ENCODE data around the gene PLCL2.
A peak's percentile ranks its signal among the peaks of the same experiment; 100 is the strongest.
"Not testable (repeated sequence)": the region's sequence is repeated elsewhere in the genome, so short reads cannot be mapped to it uniquely, and the experiment has no call there.

PLCL2 gene

DNA sequence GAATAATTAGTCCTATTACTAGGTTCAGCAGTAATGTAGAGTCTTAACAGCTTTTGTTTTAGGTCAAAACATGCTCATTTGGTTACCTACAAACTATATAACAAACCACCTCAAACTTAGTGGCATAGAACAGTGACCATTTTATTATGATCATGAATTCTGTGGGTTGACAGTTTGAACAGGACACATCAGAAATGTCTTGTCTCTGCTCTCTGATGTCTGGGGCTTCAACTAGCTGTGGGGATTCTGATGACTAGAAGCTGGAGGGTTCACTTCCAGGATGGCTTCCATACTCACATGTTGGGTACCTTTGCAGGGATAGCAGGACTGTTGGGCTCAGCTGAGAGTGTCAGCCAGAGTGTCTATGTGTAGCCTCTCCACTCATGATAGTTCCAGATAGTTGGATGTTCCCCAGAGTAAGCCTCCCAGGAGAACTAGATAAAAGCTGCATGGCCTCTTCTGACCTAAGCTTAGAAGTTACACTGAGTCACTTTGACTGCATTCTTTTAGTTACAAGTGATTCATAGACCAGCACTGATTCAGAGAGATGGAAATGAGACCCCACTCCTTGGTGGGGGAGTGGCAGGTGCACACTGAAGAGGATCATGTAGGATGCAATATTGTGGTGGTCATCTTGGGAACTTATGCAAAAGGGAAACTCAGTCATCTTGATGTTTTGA, 32.6 kb downstream of the PLCL2 start:
- no peak for DNase-seq (ENCODE audit: low spot score)

DNA sequence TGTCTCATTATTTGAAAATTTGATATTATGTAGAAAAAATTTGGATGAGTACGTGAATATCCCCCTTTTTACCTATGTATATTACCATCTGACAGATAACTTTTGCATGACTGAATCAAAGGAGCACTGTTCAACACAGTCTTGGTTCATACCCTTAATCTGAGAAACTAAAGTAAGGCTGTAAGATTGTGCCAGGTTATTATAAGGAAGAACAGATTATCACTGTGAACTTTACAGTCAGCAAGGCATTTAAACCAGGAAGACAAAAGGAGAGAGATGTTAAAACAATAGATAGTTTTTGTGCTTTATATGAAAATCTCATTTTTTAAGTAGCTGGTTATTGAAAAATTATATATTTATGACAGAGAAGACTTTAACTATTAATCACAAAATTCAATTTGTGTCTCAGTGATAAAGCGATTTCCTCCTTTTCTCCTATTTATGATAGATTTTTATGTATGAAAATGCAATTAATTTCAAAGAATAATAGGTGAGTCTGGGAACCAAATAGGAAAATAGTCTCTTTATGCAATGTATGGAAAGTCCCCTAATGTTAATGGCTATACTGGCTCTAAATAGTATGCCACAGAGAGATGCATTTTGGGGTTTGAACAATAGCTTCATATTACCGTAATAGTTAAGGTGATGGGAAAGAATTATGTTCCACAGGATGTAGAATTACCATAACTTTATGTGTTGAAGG, 33.4 kb downstream of the PLCL2 start:
- no peak for DNase-seq (ENCODE audit: low spot score)

DNA sequence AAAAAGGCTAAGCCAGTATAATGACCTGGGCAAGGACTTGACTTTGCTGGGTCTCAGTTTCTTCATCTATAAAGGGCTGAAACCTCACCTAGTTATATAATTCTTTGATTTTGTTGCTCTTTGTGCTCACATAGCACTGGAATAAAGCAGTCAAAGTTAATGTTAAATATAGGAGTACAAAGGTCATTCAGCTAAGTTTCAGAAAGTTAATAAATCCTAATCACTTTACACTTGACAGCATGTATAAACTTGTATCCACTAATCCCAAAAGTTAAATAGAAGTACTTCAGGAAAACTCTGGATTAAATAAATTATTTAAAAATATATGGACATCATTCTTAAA, 33.9 kb downstream of the PLCL2 start:
- no peak for DNase-seq (ENCODE audit: low spot score)

DNA sequence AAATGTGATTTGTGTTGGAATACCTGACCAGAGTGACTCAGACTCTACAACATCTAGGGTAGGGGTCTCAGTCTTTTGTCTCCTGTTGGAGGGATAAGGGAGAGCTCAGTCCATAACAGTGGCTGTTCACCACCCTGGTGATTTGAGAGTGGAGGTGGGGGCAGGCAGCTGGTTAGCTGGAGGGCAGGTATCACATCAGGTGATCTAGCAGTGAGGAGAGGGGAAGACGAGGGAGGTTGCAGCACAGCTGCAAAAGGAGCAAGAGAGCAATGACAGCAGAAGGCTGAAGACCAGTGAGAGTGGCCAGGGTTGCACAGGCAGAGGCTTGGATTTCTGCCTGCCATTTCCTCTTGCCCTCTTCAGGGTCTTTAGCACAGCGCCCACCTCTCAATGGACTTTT, 38.4 kb downstream of the PLCL2 start:
- no peak for DNase-seq (ENCODE audit: low spot score)

DNA sequence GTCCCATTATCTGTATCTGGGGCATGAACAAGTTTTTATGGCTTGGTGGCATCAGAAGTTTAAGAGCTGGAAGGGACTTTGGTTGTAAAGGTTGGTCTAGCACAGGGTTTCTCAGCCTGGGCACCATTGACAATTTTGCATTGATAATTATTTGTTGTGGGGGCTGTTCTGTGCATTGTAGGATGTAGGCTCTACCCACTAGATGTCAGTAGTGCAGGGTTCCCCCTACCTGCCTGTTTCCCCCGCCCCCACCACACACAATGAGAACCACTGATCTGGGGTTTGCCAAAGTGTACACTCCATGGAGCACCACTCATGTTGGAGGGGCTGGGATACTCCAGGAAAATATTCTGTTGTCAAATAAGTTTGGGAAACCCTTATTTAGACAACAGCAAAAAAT, 42.7 kb downstream of the PLCL2 start:
- no peak for DNase-seq (ENCODE audit: low spot score)

DNA sequence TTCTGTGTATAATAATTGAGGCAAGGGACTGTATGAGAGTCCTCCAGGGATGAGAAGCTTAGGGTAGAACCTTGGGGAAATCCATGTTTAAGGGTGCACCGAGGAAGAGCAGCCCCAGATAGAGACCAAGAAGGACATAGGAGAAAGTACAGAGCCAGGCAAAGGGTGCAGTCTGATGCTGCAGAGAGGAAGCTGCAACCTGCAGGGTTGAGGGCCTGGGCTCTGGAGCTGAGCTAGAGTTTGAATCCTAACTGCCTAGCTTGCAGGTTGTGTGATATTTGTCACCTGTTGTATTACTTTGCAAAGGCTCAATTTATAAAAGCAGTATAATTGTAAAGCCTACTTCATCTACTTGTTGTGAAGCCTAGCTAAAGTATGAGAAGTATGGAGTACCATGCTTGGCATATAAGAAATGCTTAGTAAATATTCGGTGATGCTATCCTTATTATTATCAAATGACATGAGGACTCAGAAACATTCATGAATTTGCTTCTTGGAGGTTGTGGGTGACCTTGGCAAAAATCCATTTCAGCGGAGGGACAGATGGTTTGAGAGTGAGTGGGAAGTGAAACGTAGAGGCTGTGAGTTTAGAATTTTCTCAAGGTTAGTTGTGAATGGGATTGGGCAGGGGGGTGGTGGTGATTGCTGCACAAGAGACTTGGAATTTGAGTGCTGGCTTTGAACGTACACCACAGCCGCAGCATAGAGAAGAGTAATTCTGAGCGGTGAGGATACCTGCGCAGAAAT, 43.8 kb downstream of the PLCL2 start:
- no peak for DNase-seq (ENCODE audit: low spot score)

DNA sequence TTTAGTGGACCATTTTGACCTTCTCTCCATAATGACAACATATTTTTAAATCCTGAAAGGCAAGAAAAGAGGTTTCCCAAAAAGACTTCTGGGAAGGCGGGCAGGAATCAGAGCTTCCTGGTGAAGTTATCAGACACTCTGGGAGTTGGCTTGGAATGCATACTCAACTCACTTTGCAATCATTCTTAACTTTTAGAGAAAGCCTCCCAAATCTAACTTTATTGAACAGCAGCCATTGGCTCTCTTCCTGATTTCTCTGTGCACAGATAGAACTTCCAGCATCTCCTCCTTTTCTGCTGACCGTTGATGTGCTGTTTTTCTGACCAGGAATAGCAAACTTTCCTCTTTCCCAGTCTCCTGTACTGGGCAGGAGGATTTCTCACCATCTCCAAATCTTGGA, 44.6 kb downstream of the PLCL2 start:
- DNase-seq (ENCODE audit: low spot score), result no peak

DNA sequence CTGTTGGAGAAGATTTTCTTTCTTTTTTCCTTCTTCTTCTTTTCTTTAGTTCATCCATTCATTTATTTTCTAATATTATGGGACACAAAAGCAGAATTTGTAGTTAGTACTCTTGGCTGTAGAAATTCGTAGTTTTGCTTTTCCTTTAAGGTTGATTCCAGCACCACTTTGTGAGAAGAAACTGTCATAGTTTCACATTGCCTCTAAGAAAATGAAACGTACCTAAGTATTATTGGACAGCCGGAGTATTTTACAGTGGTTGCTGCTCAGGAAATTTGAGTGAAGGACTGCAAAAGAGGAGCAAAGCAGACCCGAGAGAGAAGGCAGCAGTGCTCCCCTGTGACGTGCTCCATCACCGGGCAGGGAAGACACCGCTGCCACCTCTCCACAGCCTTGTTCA, 48.1 kb downstream of the PLCL2 start:
- DNase-seq (ENCODE audit: low spot score), result no peak

DNA sequence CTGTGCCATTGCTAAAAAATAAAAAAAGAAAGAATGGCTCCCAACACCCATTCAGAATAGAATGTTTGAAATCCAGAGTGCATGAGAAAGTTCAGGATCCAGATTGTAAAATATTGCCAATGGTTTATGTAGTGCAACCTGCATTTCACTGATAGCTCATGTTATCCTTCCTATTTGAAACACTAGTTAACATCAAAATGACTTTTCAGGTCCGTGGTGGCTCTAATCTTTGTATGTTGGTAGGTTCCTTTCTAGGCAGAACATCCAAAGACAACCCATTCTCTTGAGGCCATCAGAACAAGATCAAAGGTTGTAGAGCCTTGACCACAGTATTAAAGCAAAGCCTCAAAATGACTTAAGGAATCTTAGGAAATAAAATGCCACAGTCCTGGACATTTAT, 51.0 kb downstream of the PLCL2 start:
- peak; percentile 53 for DNase-seq (ENCODE audit: low spot score)

DNA sequence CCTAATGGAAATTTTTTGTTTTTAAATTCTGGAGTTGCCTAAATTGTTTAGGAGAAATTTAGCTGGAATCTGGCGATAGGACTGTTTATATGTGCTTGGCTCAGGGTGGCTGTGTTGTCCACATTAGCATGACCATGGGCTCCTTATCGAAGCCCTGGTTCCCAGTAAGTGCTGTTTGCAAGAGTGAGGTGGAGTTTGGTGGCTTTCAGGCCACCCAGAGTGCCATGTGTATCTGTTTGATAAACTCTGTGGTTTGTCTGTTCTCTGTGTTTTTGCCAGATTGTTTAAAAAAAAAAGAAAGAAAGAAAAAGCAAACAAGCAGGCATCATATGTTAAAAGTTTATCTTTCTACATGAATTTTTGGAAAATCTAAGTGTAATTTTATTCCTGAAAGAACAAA, 51.5 kb downstream of the PLCL2 start:
- peak; percentile 88 for DNase-seq (ENCODE audit: low spot score)

DNA sequence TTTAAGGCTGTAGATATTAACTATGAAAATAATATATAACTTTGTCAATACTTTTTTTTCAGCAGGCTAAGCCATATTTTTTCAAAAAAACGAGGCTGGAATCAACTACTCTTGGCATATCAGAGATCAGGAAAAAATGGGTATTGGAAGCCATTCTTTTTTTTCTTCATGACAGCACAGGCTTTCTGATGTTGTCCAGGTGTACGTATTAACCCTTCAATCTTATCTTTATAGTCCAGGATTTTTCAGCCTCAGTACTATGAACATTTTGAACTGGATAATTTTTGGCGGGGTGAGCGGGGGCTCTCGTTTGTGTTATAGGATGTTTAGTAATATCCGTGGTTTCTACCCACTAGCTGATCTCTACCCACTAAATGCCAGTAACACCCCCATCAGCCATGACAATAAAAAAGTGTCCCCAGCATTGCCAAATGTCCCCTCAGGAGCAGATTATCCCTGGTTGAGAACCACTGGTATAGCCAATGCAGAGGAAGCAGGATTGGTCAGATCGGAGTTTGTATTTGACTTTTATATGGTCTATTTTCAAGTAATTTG, 52.0 kb downstream of the PLCL2 start:
- DNase-seq (ENCODE audit: low spot score), result no peak

DNA sequence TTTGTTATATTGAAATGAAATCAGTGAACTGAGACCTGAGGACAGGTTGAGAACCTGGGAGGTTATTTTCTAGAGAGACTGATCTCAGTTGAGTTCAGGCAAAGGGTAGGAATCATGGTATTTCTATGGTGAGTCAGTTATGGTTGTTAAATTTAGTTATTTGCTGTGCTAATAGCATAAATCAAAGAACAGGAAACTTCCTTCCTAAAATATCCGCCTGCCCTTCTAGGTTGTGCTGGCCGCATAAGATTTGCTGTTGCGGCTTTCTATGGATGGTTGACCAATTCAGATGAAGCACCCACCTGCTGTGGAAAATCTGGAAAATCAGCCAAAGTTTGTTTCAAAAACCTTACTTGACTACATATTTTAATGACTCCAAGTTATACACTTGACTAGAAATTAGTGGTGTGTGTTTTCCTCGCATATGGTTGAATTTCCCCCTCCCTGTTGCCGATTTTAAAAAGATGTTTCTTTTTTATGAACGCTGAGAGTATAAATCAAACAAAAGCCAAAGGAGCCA, 52.6 kb downstream of the PLCL2 start:
- DNase-seq (ENCODE audit: low spot score), result no peak

DNA sequence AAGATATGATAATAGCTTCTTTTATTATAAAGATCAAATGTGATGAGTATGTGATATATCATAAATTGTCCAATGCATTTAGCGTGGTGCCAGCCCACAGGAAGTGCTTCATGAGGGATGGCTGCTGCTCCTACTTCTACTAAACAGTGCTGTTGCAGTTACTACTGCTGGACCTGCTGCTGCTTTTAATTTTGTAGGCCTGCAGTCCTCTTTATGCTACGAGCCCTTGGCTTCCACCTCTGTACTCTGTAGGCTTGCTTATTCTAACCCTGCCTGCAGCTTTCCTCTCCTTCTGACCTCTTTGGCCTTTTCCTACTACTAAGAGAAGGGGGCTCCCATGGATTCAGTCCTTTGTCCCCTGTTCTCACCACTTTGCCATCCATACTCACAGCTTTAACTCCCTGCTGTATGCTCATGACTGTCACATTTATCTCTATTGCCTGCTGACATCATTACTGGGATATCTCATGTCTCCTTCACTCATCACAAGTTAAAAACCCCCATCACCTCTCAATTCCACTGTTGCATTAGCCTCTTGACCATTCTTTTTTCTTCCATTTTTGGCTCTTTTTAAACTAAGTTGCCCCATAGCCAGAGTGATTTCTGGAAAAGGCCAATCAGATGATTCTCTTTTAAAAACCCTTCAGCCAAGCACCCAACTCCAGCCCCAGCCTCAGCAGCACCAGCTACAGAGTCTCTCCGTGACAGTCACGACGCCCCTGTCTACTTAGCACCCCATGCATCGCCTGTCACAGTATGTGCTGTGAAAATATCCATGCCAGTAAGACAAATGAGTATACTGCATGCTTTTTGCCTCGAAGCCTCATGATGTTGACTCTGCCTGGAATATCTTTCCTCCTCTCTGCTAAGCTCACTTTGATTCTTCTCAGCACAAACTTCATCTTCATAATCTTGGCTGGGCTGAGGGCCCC, 56.3 kb downstream of the PLCL2 start:
- DNase-seq (ENCODE audit: low spot score), result no peak

DNA sequence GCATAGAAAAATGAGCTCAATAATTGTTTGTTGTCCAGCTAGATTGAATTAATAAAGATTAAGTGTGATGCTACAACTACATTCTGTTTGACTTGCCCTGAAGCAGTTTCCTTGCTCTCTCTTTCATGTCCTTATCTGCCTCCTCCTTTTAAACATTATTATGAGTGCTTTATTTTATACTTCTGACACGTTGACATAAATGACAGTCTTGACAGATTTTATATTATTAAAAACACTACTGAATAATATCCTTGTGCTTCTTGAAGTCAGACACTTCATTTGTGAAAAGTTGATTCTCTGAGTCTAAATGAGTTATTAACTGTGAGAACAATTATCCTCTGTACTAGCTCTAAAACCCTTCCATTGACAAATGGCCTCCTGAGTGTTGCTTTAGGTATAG, 58.2 kb downstream of the PLCL2 start:
- DNase-seq (ENCODE audit: low spot score), result no peak

DNA sequence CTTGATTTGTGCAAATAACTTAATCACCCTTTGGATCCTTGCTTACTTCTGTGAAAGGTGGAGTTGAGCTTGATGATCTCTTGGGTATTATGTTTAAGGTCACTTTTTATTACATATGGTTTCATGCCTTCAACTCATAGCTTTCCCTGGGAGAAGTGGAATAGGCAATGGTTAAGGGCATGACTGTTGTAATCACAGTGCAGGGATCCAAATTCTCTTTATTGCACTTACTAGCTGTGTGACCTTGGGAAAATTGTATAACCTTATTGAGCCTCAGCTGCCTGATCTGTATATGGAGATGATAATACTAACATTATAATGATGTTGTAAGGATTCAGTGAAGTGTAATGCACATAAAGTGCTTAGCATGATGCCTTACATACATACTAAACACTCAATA, 59.1 kb downstream of the PLCL2 start:
- no peak for DNase-seq (ENCODE audit: low spot score)

DNA sequence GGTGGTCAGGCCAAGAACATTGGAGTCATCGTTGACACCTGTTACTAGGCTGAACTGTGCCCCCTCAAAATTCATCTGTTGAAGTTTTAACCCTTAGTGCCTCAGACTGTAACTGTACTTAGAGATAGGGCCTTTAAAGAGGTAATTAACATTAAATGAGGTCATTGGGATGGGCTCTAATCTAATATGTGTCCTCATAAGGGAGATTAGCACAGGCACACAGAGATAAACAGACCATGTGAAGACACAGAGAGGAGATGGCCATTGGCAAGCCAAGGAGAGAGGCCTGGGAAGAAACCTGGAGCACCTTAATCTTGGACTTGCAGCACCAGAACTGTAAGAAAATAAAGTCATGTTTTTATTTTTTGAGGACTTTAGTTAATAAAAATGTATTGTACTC, 59.6 kb downstream of the PLCL2 start:
- peak; percentile 47 for DNase-seq (ENCODE audit: low spot score)

DNA sequence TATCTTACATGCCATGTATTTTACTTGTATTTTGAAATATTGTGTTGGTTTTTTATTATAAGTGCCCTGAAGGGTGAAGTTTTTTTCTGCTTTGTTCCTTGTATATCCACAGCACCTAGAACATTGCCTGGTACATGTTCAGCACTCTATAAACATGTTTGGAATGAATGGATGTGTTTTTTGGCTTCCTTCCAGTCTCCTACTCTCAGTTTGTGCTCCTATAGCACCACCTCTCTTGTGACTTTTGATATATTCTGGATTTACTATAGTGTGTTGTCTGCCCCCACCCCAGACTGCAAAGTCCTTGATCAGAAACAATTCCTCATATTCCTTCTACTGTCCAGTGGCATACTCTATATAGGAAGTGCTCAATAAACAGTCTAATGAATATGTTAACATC, 60.6 kb downstream of the PLCL2 start:
- peak; percentile 58 for DNase-seq (ENCODE audit: low spot score)

DNA sequence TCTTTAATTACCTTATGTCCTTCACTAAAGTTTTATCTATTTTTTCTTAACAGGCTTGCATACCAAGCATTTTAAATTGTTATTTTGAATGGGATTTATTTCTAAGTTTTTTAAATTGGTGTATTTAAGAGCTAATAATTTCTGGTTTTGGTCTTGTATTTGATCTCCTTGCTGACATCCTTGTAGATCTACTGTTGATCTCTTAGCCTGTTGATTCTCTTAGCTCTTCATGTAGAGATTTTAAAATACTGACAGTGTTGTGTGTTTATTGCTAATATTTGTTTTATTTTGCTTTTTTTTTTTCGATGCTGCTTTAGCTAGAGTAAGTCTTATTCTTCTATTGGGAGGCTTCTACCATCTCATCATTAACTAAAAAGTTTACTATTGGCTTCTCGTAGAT, 65.5 kb downstream of the PLCL2 start:
- DNase-seq (ENCODE audit: low spot score), result no peak

DNA sequence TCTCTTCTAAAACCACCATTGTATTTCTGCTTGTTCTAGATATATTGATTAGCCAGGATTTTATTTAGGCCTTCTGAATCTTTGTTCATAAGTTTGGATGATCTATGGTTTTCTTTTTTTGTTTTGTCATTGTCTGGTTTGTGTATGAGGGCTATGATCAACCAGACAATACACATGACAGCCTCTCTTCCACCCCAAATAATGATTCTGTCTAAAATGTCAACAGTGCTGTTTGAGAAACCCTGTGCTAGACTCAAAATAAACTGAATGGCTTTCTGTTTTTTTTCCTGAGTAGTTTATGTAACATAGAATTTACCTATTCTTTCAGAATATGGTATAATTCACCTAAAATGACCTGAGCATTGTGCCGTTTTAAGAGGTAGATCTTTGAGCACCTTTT, 66.1 kb downstream of the PLCL2 start:
- no peak for DNase-seq (ENCODE audit: low spot score)

DNA sequence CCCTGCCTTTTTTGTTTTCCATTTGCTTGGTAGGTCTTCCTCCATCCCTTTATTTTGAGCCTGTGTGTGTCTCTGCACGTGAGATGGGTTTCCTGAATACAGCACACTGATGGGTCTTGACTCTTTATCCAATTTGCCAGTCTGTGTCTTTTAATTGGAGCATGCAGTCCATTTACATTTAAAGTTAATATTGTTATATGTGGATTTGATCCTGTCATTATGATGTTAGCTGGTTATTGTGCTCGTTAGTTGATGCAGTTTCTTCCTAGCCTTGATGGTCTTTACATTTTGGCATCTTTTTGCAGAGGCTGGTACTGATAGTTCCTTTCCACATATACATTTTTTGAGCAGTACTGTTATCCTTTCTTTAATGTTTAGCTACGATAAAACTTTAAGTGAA, 73.1 kb downstream of the PLCL2 start:
- not testable (repeated sequence) for DNase-seq (ENCODE audit: low spot score)

DNA sequence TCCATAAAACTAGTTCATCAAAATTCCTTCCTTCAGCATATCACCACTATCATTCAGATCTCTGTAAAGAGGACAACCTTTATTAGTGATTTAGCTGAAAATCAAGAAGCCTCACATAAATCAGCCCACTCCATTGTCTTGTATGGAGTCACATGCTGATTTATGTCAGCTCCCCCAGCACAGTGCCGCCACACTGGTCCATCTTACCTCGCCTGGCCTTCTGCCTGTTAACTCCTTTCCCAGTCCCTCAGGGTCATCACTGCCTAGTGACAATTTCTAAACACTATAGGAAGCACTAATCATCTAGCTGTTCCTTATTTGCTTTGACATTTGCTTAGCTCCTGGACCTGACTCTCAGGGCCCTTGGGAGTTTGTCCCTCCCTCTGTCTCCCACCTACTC, 75.4 kb downstream of the PLCL2 start:
- DNase-seq (ENCODE audit: low spot score), result no peak

Data from hematopoietic multipotent progenitor cell treated with erythropoietin and hydrocortisone succinate and interleukin-3 and kit ligand, for 15 days (in vitro differentiated cells).